IMR-90 (cell line): Measurements from ENCODE around the gene OSBPL3. TPM values are rescaled to one million over a fixed set of nuclear protein-coding genes. Genes with fewer than 3 reads are reported as not detected.

Experiments
- ATAC-seq: fragments of 200-7000 bp; cut with Tn5 transposase; 2 replicates; pipeline ENCODE4 v1.9.1; 2020; ENCODE audit warnings: low read depth, mild to moderate bottlenecking, moderate library complexity
- BruUV-seq: library from RNA; stranded (reverse); fragments of 400-500 nt; replicated peaks from 2 replicates; lab custom pipeline; 2021; lab: Mats Ljungman, UMichigan
- CTCF ChIA-PET: fragments of 300-600 bp; formaldehyde crosslinking; extraction: SDS; loops from one replicate; lab custom pipeline; 2021; ENCODE audit warnings: antibody characterized with exemption; lab: Yijun Ruan, JAX
- POLR2A ChIA-PET: fragments of 300-600 bp; sonication (Branson Sonifier 250); formaldehyde crosslinking; loops from one replicate; lab custom pipeline; 2022; ENCODE audit warnings: antibody characterized with exemption; ENCODE audit not compliant: unreplicated experiment; lab: Charles Lee
- DNase-seq: peaks from one replicate; pipeline ENCODE4 v3.0.0; 2013
- H2AFZ ChIP-seq: replicated peaks from 2 replicates; pipeline ENCODE3; 2013; ENCODE audit warnings: low read length, mild to moderate bottlenecking; ENCODE audit not compliant: poor library complexity
- H2AK5ac ChIP-seq: 2 replicates; pipeline ENCODE4 v1.6.1; 2013; ENCODE audit warnings: low read depth, low read length, inconsistent platforms
- H2AK9ac ChIP-seq: replicated peaks from 2 replicates; pipeline ENCODE3; 2013; ENCODE audit warnings: mild to moderate bottlenecking, low read depth, low read length, moderate library complexity; ENCODE audit not compliant: poor library complexity
- H2BK120ac ChIP-seq: 2 replicates; pipeline ENCODE4 v1.6.1; 2013; ENCODE audit warnings: low read depth, low read length, inconsistent platforms
- H2BK15ac ChIP-seq: 3 replicates; pipeline ENCODE4 v1.6.1; 2013; ENCODE audit warnings: low read depth, low read length, inconsistent platforms
- H2BK20ac ChIP-seq: 2 replicates; pipeline ENCODE4 v1.6.1; 2013; ENCODE audit warnings: low read depth, mild to moderate bottlenecking, inconsistent platforms, low read length, moderate library complexity
- H2BK5ac ChIP-seq: 2 replicates; pipeline ENCODE4 v1.6.1; 2013; ENCODE audit warnings: mild to moderate bottlenecking, low read depth, low read length, inconsistent platforms; ENCODE audit not compliant: poor library complexity, severe bottlenecking
- H3K14ac ChIP-seq: replicated peaks from 2 replicates; pipeline ENCODE4 v1.6.1; 2013; ENCODE audit warnings: low read depth, low read length, inconsistent platforms
- H3K18ac ChIP-seq: 2 replicates; pipeline ENCODE4 v1.6.1; 2013; ENCODE audit warnings: low read depth, low read length, control low read depth
- H3K23ac ChIP-seq: 2 replicates; pipeline ENCODE4 v1.6.1; 2013; ENCODE audit warnings: low read depth, low read length, inconsistent platforms
- H3K27ac ChIP-seq: 2 replicates; pipeline ENCODE4 v1.5.1; 2013; ENCODE audit warnings: mild to moderate bottlenecking, control low read depth, low read length; ENCODE audit not compliant: insufficient read depth
- H3K27me3 ChIP-seq: 2 replicates; pipeline ENCODE4 v1.6.1; 2013; ENCODE audit warnings: low read length; ENCODE audit not compliant: control insufficient read depth, insufficient read depth
- H3K36me3 ChIP-seq: 2 replicates; pipeline ENCODE4 v1.6.1; 2013; ENCODE audit warnings: low read length, mixed read lengths; ENCODE audit not compliant: control insufficient read depth, insufficient read depth
- H3K4ac ChIP-seq: 2 replicates; pipeline ENCODE4 v1.6.1; 2013; ENCODE audit warnings: low read depth, low read length, inconsistent platforms
- H3K4me1 ChIP-seq: 2 replicates; pipeline ENCODE4 v1.6.1; 2013; ENCODE audit warnings: low read length, mixed read lengths; ENCODE audit not compliant: control insufficient read depth, insufficient read depth
- H3K4me2 ChIP-seq: 2 replicates; pipeline ENCODE4 v1.6.1; 2013; ENCODE audit warnings: low read depth, mild to moderate bottlenecking, control low read depth, low read length, moderate library complexity
- H3K4me3 ChIP-seq: 2 replicates; pipeline ENCODE4 v1.5.1; 2013; ENCODE audit warnings: low read depth, mild to moderate bottlenecking, control low read depth, low read length, moderate library complexity; ENCODE audit not compliant: insufficient read depth
- H3K56ac ChIP-seq: 2 replicates; pipeline ENCODE4 v1.6.1; 2013; ENCODE audit warnings: low read length, inconsistent platforms; ENCODE audit not compliant: insufficient read depth; ENCODE audit errors: extremely low read depth
- H3K79me1 ChIP-seq, 2 experiments: 2 replicates each; pipeline ENCODE4 v1.6.1; 2013; ENCODE audit warnings: low read length in 2 of 2, inconsistent platforms in 1 of 2, low read depth in 1 of 2
- H3K9ac ChIP-seq: 2 replicates; pipeline ENCODE4 v1.6.1; 2013; ENCODE audit warnings: low read depth, low read length, control low read depth
- H3K9me1 ChIP-seq: 2 replicates; pipeline ENCODE4 v1.6.1; 2013; ENCODE audit warnings: low read length, inconsistent platforms; ENCODE audit not compliant: insufficient read depth
- H3K9me3 ChIP-seq: 2 replicates; pipeline ENCODE4 v1.6.1; 2013; ENCODE audit warnings: low read length; ENCODE audit not compliant: control insufficient read depth, insufficient read depth
- H4K20me1 ChIP-seq: 2 replicates; pipeline ENCODE4 v1.6.1; 2013; ENCODE audit warnings: low read length, inconsistent platforms; ENCODE audit not compliant: insufficient read depth
- H4K5ac ChIP-seq: 2 replicates; pipeline ENCODE4 v1.6.1; 2013; ENCODE audit warnings: mild to moderate bottlenecking, low read depth, low read length, control low read depth
- H4K8ac ChIP-seq, 2 experiments: 2 replicates each; pipeline ENCODE4 v1.6.1; 2013; ENCODE audit warnings: low read depth in 2 of 2, low read length in 2 of 2, control low read depth in 1 of 2, inconsistent platforms in 1 of 2
- H4K91ac ChIP-seq: 2 replicates; pipeline ENCODE4 v1.6.1; 2013; ENCODE audit warnings: low read depth, low read length, inconsistent platforms; ENCODE audit not compliant: insufficient read depth
- BHLHE40 ChIP-seq: fragments of 150-350 bp; IDR thresholded peaks from 2 replicates; pipeline ENCODE4 v1.6.1; 2016; ENCODE audit warnings: mild to moderate bottlenecking, low read depth, low read length
- CEBPB ChIP-seq: IDR thresholded peaks from 2 replicates; pipeline ENCODE4 v1.6.1; 2012; ENCODE audit warnings: low read depth, low read length, improper control_type of control experiment
- CTCF ChIP-seq: conservative IDR thresholded peaks from 2 replicates; pipeline ENCODE4 v1.5.1; 2012; ENCODE audit warnings: mild to moderate bottlenecking, low read depth, low read length, improper control_type of control experiment
- ELK1 ChIP-seq: fragments of 150-350 bp; IDR thresholded peaks from 2 replicates; pipeline ENCODE4 v1.6.1; 2016; ENCODE audit warnings: low read depth, mild to moderate bottlenecking, low read length, moderate library complexity, borderline replicate concordance
- FOS ChIP-seq: fragments of 150-350 bp; IDR thresholded peaks from 2 replicates; pipeline ENCODE4 v1.6.1; 2016; ENCODE audit warnings: low read depth, low read length
- RAD21 ChIP-seq: IDR thresholded peaks from 2 replicates; pipeline ENCODE4 v1.6.1; 2012; ENCODE audit warnings: low read length, improper control_type of control experiment
- SMC3 ChIP-seq: fragments of 150-350 bp; IDR thresholded peaks from 2 replicates; pipeline ENCODE4 v1.6.1; 2016; ENCODE audit warnings: low read depth, mild to moderate bottlenecking, antibody characterized with exemption, low read length, moderate library complexity
- WGBS, 2 experiments: methylation state at CpG; one replicate each; pipeline versions ENCODE4 v1.1.5 to v1.1.7; 2013; ENCODE audit warnings: missing lambda C conversion rate in 2 of 2; ENCODE audit not compliant: insufficient read length in 1 of 2; ENCODE audit errors: extremely low coverage in 2 of 2; 5-methylcytosine and 5-hydroxymethylcytosine counted together
- dilution Hi-C: fragments of 300-500 bp; cut with HindIII; formaldehyde crosslinking; loops from one replicate; pipeline ENCODE4 v1.14.3; 2018; ENCODE audit warnings: low sequenced_read_pairs; ENCODE audit not compliant: unreplicated experiment
- in situ Hi-C: fragments of 300-500 bp; cut with MboI; formaldehyde crosslinking; loops from 3 replicates; pipeline ENCODE4 v1.14.3; 2019; ENCODE audit warnings: low sequenced_read_pairs, inconsistent platforms, mixed read lengths
- intact Hi-C: fragments of 100-400 bp; cut with micrococcal nuclease; formaldehyde crosslinking; loops from 2 replicates; pipeline ENCODE4 v1.10.0; 2022
- polyA plus RNA-seq, 3 experiments: library from polyadenylated mRNA; depleted of rRNA; stranded (reverse); fragments of >200 nt; gene quantifications; 2 replicates each; pipeline ENCODE4 v1.2.3, GENCODE V29; 2012; ENCODE audit warnings: low replicate concordance in 1 of 3
- total RNA-seq: library from RNA; depleted of rRNA; stranded (reverse); fragments of >200 nt; gene quantifications from 2 replicates; pipeline ENCODE4 v1.2.3, GENCODE V29; 2012

OSBPL3 gene
- total and polyA plus RNA-seq, 2 of the 4 experiments (the other 2 are of a cell fraction): 18.0 to 29.9 TPM

- H3K4me3 ChIP-seq: no peak overlapping the region
- TF ChIP-seq SMC3 (no peak), ELK1 (no peak), RAD21 (no peak), CTCF (no peak), FOS (no peak), BHLHE40 (no peak), CEBPB (no peak)
- ATAC-seq (no peak), DNase-seq (no peak)
- H3K4ac ChIP-seq: no peak overlapping the region
- no peak overlapping the region for H2BK120ac ChIP-seq
- H3K9ac ChIP-seq: no peak overlapping the region
- no peaks in the 10 kb centered on the region for H3K27me3 ChIP-seq
- H4K8ac ChIP-seq: no peak overlapping the region
- no peaks in the 10 kb centered on the region for H3K9me1 ChIP-seq
- H3K14ac ChIP-seq: no peak overlapping the region
- BruUV-seq: no TSS peak
- CTCF ChIA-PET: no interaction called here
- H3K9me3 ChIP-seq: no peaks in the 10 kb centered on the region
- H3K79me1 ChIP-seq: peaks cover 0 to 7% of the 10 kb centered on the region in 2 experiments; a peak in 2 of 4 replicates
- H4K91ac ChIP-seq: no peak overlapping the region
- dilution Hi-C loops (no loop called here), intact Hi-C loops (no loop called here), in situ Hi-C loops (no loop called here)
- H3K27ac ChIP-seq: no peak overlapping the region
- no peak overlapping the region for H3K23ac ChIP-seq
- no peak overlapping the region for H3K4me2 ChIP-seq
- H2AK5ac ChIP-seq: no peak overlapping the region
- no peak overlapping the region for H3K56ac ChIP-seq
- no peaks in the 10 kb centered on the region for H4K20me1 ChIP-seq
- no peak overlapping the region for H2AK9ac ChIP-seq
- POLR2A ChIA-PET: no interaction called here
- 69% methylated on average over 2 of the region's 7 CpGs; no CpG with 5 or more reads in 1 of the 2 experiments for WGBS, 2 experiments
- no peak overlapping the region for H2BK5ac ChIP-seq
- H2BK20ac ChIP-seq: no peak overlapping the region
- H2AFZ ChIP-seq: no peak overlapping the region
- no peaks in the 10 kb centered on the region for H3K4me1 ChIP-seq
- no peaks in the 10 kb centered on the region for H3K36me3 ChIP-seq
- no peak overlapping the region for H4K5ac ChIP-seq
- H2BK15ac ChIP-seq: no peak overlapping the region
- no peak overlapping the region for H3K18ac ChIP-seq
These were observed 217.2 kb downstream of the OSBPL3 start for GRCh38 chr7:24762771-24763170.
